ENCODE data around the gene TM6SF1. TPM values are rescaled to one million over a fixed set of nuclear protein-coding genes. Genes with fewer than 3 reads are reported as not detected.

The TM6SF1 gene
- total RNA-seq, 2 experiments from 2014 or later, result not detected

DNA sequence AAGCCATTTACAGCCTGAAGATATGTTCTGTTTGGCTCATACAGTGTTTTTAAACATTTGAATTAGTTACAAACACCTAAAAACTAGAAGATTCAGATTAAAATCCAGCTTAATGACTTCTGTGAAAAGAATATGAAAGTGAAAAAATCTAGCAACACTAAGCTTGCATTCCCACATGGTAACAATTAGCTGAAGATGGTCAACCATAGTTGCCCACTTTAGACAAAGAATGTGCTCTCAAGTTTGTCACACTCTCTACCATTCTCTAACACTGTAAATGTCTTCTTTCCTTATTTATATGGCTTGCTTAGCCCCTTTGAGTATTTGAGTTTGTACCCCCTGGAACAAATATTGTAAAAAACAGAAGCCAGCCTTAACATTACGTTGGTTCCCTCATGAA lies 67.4 kb downstream of the TM6SF1 start:
- H3K36me3 ChIP-seq (ENCODE audit: insufficient read depth, low read length), result no peaks in the 10 kb centered on the region
- Mint-ChIP-seq H3K27ac (no peak overlapping the region), H3K27me3 (peaks cover 2% of the 10 kb centered on the region), H3K4me3 (no peak overlapping the region), H3K36me3 (ENCODE audit: low read depth) (no peaks in the 10 kb centered on the region), H3K9me3 (no peaks in the 10 kb centered on the region), H3K4me1 (ENCODE audit: low read depth) (no peaks in the 10 kb centered on the region)
- H3K4me1 ChIP-seq (ENCODE audit: insufficient read depth, low read length), result no peaks in the 10 kb centered on the region
- no peak overlapping the region for H3K4me3 ChIP-seq (ENCODE audit: low read length)
- no peak overlapping the region for H3K27ac ChIP-seq (ENCODE audit: low read depth in 1 of 2, low read length in 2 of 2)
- TF ChIP-seq CTCF (IDR thresholded peaks at IDR 0.05), result no peak
- no peaks in the 10 kb centered on the region for H3K27me3 ChIP-seq (ENCODE audit: control insufficient read depth in 1 of 2, insufficient read depth in 2 of 2, low read length in 2 of 2)
- DNase-seq (no peak), ATAC-seq (ENCODE audit: poor library complexity) (no peak)
- ChIA-PET CTCF (no interaction called here), POLR2A (no interaction called here)
- H3K9me3 ChIP-seq (ENCODE audit: control insufficient read depth in 1 of 2, insufficient read depth in 1 of 2, low read length in 2 of 2), result no peaks in the 10 kb centered on the region
- intact Hi-C loops (cut with DNase I, micrococcal nuclease), result no loop called here

DNA sequence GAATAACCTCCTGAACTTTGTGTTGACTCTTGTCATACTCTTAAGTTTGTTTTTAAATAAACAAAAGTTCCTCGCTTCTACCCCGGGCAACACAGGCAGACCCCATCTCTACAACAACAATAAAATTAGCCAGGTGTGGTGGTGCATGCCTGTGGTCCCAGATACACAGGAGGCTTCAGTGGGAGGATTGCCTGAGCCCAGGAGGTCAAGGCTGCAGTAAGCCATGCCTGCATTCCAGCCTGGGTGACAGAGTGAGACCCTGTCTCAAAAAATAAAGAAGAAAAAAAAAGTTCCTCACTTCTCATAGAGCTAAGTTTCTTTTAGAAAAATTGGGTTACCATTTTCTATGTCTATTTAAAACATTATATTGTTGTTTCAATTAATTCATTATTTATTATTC lies 70.9 kb downstream of the TM6SF1 start:
- Histone ChIP-seq H3K4me3 (ENCODE audit: low read length) (no peak overlapping the region), H3K36me3 (ENCODE audit: insufficient read depth, low read length) (no peaks in the 10 kb centered on the region), H3K27me3 (ENCODE audit: control insufficient read depth in 1 of 2, insufficient read depth in 2 of 2, low read length in 2 of 2) (no peaks in the 10 kb centered on the region), H3K9me3 (ENCODE audit: control insufficient read depth in 1 of 2, insufficient read depth in 1 of 2, low read length in 2 of 2) (no peaks in the 10 kb centered on the region), H3K27ac (ENCODE audit: low read depth in 1 of 2, low read length in 2 of 2) (no peak overlapping the region), H3K4me1 (ENCODE audit: insufficient read depth, low read length) (no peaks in the 10 kb centered on the region)
- H3K9me3 Mint-ChIP-seq, result no peaks in the 10 kb centered on the region
- POLR2A ChIA-PET, result no interaction called here
- no peak overlapping the region for H3K4me3 Mint-ChIP-seq
- H3K27me3 Mint-ChIP-seq, result no peaks in the 10 kb centered on the region
- ATAC-seq (ENCODE audit: poor library complexity) (no peak), DNase-seq (no peak)
- intact Hi-C loops (cut with DNase I, micrococcal nuclease), result no loop called here
- H3K4me1 Mint-ChIP-seq (ENCODE audit: low read depth), result no peaks in the 10 kb centered on the region
- no peaks in the 10 kb centered on the region for H3K36me3 Mint-ChIP-seq (ENCODE audit: low read depth)
- TF ChIP-seq CTCF (IDR thresholded peaks at IDR 0.05), result no peak
- CTCF ChIA-PET, result no interaction called here
- no peak overlapping the region for H3K27ac Mint-ChIP-seq

- Mint-ChIP-seq H3K9me3 (no peaks in the 10 kb centered on the region), H3K4me3 (no peak overlapping the region), H3K36me3 (ENCODE audit: low read depth) (no peaks in the 10 kb centered on the region), H3K4me1 (ENCODE audit: low read depth) (no peaks in the 10 kb centered on the region), H3K27me3 (no peaks in the 10 kb centered on the region), H3K27ac (no peak overlapping the region)
- Histone ChIP-seq H3K27ac (ENCODE audit: low read depth in 1 of 2, low read length in 2 of 2) (no peak overlapping the region), H3K9me3 (ENCODE audit: control insufficient read depth in 1 of 2, insufficient read depth in 1 of 2, low read length in 2 of 2) (no peaks in the 10 kb centered on the region), H3K4me3 (ENCODE audit: low read length) (no peak overlapping the region), H3K27me3 (ENCODE audit: control insufficient read depth in 1 of 2, insufficient read depth in 2 of 2, low read length in 2 of 2) (no peaks in the 10 kb centered on the region), H3K4me1 (ENCODE audit: insufficient read depth, low read length) (no peaks in the 10 kb centered on the region), H3K36me3 (ENCODE audit: insufficient read depth, low read length) (no peaks in the 10 kb centered on the region)
- intact Hi-C loops (cut with DNase I, micrococcal nuclease), result no loop called here
- TF ChIP-seq CTCF (IDR thresholded peaks at IDR 0.05), result no peak
- DNase-seq (no peak), ATAC-seq (ENCODE audit: poor library complexity) (no peak)
- CTCF ChIA-PET, result no interaction called here
- POLR2A ChIA-PET, result no interaction called here
These were observed 71.5 kb downstream of the TM6SF1 start for GRCh38 chr15:83178869-83179325.

Measured in CD4-positive, alpha-beta T cell (primary cell).